ENCODE measurements around the gene ZNF747.

ZNF747 gene

DNA sequence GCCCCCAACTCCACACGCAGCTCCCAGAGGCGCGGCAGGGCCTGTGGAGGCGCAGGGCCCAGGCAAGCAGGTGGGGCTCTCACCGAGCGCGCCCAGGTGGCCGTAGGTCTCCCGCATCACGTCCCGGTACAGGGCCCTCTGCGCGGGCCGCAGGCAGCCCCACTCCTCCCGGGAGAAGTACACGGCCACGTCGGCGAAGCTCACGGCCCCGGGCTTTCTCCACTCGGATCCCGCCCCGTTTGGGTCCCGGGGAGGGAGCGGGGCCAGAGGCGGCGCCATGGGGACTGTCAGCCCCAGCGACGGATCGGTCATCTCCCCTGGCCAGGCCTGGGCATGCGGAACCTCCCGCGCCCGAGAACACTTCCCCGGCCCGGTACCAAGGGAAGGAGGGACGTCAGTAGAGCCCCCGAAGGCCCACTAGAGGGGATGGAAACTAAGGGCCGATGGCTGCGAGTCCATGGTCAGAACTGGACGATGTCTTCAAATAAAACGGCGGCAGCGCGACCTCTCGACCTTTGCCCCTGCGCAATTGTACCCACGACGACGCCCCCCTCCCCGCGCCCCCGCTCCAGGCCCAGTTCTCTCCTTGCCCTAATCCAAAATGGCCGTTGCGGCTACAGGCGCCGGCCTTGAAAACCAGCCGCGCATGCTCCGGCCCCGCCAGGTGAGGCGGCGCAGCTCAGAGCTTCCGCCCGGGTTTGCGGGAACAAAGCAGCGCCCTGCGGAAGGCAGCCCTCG lies at the start of gene ZNF747:
ZNF747 (minus strand) TSS at position 491 of the 738 bp plus-strand sequence; CDS start at position 312, 179 bp downstream.
- DNase-seq (ENCODE audit: low spot score), result peak; percentile 88

DNA sequence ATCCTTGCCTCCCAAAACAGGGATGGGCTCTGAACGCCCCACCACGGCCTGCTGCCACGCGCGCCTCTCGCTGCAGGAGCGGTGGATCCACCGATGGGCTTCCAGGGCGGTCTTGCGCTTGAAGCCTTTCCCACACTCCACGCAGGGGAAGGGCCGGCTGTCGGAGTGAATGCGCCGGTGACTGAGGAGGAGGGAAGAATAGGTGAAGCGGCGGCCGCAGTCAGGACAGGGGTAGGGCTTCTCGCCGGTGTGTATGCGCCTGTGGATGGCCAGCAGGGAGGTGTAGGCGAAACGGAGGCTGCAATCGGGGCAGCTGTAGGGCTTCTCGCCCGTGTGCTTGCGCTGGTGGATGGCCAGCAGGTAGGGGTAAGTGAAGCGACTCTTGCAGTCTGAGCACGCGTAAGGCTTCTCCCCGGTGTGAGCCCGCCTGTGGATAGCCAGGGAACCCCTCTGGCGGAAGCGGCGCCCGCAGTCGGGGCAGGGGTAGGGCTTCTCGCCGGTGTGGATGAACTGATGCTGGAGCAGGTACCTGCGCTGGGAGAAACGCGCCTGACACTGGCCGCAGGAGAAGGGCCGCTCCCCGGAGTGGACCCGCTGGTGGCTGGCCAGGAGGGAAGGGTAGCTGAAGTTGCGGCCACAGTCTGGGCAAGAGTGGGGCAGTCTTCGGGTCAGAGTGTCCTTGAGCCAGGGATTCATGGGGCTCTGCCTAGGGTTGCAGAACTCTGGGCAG lies 48.1 kb upstream of the ZNF747 start:
- no peak for DNase-seq (ENCODE audit: low spot score)

DNA sequence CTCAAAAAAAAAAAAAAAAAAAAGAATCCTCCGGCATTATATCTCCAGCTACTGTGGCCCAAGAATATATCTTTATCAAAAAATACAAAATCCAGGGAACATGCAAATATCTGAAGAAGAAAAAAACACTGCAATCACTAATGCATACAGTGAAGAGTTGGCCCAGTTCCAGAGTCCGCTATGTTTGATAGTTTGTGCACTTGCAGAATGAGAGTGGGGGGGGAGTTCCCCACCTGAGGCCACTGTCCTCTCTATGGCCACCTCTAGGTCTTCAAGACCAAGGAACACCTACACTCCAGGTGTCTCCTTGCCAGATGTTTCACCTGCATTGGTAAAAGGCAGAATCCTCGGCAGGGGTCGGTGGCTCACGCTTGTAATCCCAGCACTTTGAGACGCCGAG lies 46.8 kb upstream of the ZNF747 start:
- no peak for DNase-seq (ENCODE audit: low spot score)

DNA sequence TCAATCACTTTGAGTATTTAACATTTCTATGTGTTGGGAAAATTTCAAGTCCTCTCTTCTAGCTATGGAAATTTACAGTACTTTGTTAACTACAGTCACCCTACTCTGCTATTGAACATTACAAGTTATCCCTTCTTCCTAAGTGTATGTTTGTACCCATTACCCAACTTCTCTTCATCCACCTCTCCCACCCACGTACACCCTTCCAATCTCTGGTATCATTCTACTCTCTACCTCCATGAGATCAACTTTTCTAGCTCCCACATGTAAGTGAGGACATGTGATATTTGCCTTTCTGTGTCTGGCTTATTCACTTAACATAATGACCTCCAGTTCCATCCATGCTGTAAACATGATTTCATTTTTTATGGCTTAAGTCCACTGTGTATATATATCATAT lies 40.0 kb upstream of the ZNF747 start:
- no peak for DNase-seq (ENCODE audit: low spot score)

DNA sequence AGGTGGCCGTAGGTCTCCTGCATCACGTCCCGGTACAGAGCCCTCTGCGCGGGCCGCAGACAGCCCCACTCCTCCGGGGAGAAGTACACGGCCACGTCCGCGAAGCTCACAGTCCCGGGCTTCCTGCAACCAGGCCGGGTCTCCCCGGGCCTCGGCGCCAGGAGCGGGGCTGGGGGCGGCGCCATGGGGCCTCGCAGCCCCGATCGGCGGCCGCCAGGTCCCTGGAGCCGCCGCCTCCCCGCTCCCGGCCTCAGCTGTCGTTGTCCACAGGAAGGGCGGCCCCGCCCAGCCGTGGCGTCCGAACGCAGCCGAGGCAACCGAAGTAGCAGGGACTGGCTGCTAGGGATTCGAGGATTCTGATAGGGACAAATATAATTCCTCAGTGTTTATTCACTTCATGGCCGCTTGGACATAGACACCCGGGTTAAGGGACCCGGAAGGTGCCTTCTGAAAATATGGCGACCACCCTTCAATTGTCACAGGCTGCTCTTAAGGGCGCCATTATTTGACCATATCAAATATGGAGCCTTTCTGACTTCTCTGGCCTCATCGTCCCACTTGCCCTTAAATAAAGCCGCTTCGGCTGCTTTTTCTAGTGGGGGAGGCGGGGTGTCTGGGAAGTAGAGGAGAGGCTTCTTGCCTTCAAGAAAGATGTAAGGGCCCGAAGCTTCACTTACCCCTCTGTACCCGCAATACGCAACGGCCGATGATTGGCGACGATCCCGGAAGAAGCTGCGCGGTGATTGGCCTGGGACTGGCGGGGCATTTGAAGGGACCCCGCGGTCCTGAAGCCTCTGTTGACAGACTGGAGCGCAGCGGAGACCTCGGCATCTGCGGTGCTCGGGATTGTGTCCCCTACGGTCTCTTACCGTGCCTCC lies 37.0 kb upstream of the ZNF747 start, which contains the start of gene ZNF688:
ZNF688 (minus strand) TSS at position 270 of the 878 bp plus-strand sequence; CDS start at position 185, 85 bp downstream.
- peak; percentile 98 for DNase-seq (ENCODE audit: low spot score)

DNA sequence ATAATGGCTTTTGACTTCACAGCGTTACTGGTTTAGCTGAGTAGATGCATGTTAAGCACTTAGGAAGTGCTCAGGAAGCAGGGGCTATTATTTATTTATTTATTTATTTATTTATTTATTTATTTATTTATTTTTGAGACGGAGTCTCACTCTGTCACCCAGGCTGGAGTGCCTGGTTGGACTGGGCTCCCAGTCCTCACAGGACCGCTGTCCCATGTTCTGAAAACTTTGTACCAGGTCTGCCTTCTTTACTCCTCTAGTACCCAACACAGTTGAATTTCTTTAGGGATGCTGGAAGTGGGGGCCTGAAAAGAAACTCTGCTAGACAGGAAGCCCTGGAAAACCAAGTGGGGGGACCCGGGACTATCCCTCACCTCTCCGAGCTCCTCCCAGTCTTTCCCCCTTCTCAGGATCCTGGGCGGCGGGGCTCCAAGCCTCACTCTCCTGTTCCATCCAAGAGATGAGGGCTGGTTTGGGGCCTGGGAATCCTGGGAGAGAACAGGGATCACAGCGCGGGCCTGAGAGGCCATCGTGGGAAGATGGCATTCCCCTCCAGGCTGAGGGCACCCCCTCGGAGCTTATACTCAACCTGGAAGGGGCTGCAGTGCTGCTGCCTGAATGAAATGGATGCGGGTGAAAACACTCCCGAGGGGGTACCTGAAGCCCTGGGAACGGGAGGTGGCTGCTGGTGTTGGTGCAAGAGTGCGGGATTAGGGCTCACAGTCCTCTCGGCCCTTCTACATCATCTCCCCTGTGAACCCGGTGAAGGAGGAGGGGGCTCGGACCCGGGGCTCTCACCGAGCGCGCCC lies 36.2 kb upstream of the ZNF747 start:
- DNase-seq (ENCODE audit: low spot score), result no peak

DNA sequence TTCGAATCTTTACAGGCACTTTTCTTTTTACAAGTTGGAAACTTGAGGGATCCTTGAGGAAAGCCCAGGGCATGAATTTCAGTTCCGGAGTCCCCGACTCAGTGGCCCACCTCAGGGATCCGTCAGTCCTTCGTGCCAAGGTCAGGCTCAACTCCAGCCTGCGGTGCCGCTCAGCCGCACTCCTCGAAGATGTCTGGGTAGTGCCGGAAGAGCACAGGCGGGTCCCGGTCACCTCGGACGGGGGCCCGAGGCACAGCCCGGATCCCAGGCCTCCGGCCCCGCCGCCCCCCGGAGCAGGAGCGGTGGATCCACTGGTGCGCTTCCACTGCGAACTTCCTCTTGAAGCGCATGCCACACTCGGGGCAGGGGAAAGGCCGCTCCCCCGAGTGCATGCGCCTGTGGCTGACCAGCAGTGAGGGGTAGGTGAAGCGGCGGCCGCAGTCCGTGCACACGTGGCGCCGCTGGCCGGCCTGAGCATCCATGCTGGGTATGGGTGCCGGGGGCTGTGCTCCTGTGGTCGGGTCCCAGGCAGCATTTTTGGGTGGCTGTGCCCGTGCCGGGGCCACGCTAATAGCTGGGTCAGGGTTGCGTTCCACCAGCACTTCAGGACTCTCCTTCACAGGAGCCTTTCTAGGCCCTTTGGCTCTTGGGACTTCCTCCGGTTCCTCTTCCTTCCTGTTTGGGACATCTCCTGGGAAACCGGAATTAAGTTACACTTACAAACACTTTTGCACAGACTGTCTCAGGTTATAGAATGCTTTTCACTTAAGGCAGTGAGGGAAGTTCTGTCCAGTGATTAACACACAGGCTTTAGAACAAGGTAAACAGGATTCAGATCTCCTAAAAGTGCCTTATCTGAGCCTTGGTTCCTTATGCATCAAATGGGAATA lies 35.3 kb upstream of the ZNF747 start:
- no peak for DNase-seq (ENCODE audit: low spot score)

DNA sequence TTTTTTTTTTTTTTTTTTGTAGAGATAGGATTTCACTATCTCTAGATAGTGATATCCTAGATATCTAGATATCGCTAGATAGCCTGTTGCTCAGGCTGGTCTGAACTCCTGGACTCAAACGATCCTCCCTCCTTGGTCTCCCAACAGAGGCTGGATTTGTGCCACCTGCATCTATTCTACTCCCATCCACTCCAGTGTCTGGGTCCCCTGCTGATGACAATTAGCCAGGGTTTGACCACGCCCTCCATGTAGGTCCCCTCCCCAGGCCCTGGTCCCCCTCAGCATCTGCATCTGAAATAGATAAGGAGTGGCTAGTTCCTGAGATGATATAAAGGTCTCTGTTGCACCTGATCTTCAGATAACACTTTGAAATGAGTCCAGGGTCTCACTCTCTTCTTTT lies 34.6 kb upstream of the ZNF747 start:
- no peak for DNase-seq (ENCODE audit: low spot score)

DNA sequence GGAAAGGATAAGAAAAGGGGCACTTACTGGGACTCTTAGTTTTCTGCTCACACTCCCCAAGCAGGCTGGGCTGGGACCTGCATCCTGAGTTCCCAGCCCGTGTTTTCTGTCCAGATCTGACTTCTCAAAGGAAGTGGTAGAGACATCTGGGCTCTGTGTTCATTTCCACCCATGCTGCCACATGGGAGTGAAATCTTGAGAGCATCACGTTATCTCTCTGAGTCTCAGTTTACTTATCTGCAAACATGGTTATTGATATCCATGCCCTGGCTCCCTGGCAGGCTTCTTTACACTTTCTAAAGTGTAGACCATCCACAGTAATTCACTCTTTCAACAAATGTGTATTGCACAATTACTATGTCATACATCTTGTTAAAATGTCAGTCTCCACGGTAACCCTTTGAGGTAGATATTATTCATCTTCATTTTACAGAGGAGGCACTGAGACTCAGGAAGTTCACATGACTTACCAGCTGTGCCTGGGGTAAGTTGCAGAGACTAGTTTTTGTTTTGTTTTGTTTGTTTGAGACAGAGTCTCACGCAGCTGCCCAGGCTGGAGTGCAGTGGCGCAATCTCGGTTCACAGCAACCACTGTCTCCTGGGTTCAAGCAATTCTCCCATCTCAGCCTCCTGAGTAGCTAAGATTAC lies 33.5 kb upstream of the ZNF747 start:
- peak; percentile 64 for DNase-seq (ENCODE audit: low spot score)

DNA sequence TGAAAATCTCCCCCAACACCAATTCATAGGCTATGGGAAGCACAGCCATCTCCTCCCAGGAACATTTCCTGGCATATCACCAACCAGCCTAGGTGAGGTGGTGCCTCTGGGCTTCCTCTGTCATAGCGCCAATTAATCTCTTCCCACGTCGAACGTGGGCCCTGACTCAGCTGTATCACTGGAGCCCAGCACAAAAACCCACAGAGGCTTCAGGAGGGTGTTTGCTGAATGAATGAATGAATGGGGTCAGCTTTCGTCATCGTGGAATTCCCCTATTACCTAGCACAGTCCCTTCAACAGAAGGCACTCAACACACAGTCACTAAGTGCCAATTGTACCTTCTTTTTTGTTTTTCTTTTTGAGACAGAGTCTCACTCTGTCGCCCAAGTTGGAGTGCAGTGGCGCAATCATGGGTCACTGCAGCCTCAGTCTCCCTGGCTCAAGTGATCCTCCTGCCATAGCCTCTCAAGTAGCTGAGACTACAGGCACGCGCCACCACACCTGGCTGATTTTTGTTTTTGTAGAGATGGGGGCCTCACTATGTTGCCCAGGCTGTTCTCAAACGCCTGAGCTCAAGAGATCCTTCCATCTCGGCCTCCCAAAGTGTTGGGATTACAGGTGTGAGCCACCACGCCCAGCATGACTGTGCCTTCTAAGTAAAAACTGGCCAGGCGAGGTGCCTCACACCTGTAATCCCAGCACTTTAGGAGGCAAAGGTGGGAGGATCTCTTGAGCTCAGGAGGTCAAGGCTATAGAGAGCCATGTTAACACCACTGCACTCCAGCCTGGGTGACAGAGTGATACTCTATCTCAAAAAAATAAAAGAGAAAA lies 32.7 kb upstream of the ZNF747 start:
- no peak for DNase-seq (ENCODE audit: low spot score)

DNA sequence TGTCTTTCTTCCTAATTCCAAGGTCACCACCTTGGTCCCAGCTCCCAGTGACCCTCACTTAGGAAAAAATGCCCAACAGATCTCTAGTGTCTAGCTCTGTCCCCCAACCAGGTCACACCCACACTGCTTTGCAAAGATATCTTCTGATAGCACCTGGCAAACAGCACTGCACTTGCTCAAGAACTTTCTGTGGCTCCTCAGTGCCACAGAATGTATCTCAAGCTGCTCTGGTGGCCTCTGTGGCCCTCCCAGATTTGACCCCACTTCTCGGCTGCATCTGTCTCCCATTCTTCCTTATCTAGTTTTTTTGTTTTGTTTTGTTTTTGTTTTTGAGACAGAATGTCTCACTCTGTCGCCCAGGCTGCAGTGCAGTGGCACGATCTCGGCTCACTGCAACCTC lies 31.9 kb upstream of the ZNF747 start:
- no peak for DNase-seq (ENCODE audit: low spot score)

DNA sequence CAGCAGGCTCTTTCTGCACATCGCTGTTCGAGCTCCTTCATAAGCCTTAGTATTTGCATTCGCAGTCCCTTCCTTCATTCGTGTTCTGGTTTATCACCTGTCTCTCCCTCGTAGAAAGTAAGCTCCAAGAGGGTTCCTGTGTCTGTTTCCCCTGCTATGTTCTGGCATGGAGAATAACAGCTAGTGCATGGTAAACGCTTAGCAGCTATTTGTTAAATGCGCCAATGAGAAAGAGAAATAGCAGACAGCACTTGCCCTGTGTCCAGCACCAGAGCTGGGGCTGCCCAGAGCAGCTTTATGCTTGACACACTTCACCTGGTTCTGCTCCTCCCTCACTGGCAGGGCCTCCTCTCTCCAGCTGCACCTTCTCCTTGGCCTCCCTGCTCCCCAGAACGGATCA lies 31.3 kb upstream of the ZNF747 start:
- DNase-seq (ENCODE audit: low spot score), result no peak

DNA sequence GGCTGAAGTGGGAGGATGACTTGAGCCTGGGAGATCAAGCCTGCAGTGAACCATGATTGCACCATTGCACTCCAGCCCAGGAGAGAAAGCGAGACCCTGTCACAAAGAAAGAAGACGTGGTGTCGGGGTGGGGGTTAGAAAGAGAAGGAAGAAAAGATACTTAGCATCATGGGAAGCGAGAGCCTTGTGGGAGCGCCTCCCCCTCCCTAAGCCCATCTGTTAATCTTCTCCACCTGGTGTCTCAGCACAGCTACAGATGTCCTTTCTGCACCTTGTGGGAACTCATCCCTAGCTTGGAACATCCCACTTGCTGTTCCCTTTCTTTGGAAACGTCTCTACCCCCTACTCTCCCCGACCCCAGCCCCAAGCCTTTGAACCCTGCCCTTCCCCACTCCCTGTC lies 30.9 kb upstream of the ZNF747 start:
- DNase-seq (ENCODE audit: low spot score), result no peak

DNA sequence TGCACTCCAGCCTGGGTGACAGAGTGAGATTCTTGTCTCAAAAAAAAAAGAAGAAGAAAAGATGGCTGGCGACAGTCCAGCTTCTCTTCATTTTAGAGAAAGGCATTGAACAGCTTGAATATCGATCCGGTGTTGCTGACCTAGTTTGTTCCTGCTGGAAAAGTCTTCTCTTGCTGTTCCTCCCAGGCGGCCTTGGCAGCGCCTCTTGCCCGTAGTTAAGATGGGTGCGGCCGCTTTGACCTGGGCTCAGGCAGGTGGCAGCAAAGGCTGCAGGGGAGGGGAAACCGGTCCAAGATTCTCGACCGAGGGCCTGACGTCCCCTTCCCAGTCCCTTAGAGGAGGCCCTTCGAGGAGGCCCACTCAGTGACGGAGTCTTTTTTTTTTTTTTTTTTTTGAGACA lies 27.4 kb upstream of the ZNF747 start:
- DNase-seq (ENCODE audit: low spot score), result no peak

DNA sequence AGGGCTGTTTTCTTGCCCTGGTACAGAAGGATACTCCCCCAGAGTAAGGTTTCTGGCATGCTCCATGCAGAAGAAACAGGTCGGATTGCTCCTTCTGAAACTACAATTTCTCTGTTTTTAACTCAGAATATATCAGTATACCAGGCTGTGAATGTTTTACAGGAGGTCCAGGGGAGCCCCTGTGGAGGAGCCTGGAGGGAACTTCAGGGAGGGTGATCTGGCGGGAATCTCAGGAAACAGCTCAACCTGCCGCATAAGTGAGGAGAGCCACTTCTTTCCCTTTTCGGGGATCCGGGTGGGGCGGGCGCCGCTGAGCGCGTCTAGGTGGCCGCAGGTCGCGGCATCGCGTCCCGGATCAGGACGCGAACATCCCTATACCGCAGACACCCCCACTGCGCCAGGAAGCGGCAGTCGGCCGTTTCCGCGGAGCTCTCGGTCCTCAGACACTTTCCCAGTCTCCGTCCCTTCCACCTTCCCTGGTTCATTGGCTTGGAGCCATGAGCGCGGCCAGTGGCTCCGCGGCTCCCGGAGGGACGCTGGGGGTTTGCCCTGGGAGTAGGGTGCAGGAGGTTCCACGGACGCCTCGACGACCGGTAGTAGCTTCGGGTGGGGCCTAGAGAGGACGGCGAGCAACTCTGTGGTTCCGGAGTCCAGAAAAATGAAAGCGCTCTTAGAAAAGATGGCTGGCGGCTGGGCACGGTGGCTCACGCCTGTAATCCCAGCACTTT lies 26.6 kb upstream of the ZNF747 start:
- no peak for DNase-seq (ENCODE audit: low spot score)

DNA sequence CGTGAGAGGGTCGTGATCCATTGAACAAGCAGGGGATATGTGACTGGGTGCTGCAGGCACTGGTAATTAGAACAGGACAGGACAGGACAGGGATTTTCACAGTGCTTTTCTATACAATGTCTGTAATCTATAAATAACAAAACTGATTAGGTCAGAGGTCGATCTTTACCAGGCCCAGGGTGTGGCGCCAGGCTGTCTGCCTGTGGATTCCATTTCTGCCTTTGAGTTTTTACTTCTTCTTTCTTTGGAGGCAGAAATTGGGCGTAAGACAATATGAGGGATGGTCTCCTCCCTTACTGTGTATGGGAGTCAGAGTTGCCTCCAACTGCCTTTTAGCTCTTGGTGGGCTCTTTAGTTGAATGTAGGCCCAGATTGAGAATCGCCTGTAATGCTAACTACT lies 25.0 kb upstream of the ZNF747 start:
- DNase-seq (ENCODE audit: low spot score), result no peak

DNA sequence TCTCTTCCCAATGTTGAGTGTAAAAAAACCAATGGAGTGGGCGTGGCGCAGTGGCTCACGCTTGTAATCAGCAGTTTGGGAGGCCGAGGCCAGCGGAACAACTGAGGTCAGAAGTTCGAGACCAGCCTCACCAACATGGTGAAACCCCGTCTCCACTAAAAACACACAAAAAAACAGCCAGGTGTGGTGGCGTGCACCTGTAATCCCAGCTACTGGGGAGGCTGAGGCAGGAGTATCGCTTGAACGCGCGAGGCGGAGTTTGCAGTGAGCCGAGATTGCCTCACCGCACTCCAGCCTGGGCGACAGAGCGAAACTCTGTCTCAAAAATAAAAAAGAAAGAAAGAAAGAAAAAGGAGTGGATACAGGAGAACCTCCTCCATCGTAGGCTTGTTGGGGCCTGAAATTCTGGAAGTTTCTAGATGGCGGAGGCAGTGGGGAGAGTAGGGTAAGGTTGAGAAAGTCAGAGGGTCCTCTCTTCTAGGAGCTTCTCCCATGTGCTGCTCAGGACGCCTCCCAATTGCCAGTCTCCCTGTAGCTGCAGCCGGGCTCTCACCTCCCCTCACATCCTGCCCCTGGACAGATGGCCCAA lies 24.2 kb upstream of the ZNF747 start:
- no peak for DNase-seq (ENCODE audit: low spot score)
